ENCODE data around the gene LRRC40.

DNA sequence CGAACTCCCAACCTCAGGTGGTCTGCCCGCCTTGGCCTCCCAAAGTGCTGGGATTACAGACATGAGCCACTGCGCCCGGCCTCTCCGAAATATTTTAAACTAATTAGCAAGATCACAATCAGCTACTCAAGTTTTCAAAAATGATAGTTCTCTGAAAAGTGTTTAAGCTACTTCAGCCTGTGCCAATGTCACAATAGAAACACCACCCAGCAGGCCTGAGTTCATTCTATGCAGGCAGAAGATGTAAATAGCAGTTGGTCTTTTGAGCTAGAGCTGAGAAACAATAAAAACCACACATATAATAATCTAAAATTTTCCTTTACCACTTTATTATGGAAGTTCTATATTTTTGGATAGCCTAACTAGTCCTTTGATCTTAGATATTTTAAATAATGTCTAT, 96.1 kb downstream of the LRRC40 start:
- TF ChIP-seq CTCF (IDR thresholded peaks at IDR 0.05) (no peak), EP300 (IDR thresholded peaks at IDR 0.05) (no peak)
